Embryonic facial prominence (tissue), 1 donor: ENCODE measurements around the gene PHRF1.

ENCODE experiments used
- DNase-seq: peaks from one replicate; pipeline ENCODE4 v3.0.0-alpha.2; 2016; ENCODE audit errors: extremely low spot score

Gene PHRF1

GRCh38 chr11:656866-657265, 80.6 kb downstream of the PHRF1 start:
- no peak for DNase-seq

GRCh38 chr11:657691-658126, 81.4 kb downstream of the PHRF1 start:
- no peak for DNase-seq

- DNase-seq: no peak
Measured at GRCh38 chr11:659532-660085, 83.3 kb downstream of the PHRF1 start.

GRCh38 chr11:660281-660680, 84.0 kb downstream of the PHRF1 start:
- no peak for DNase-seq

- no peak for DNase-seq
Measured at GRCh38 chr11:660681-661444, 84.6 kb downstream of the PHRF1 start.
